GM23338 (cell line): ENCODE results near the gene CSTF2T. TPM values are rescaled to one million over a fixed set of nuclear protein-coding genes. Genes with fewer than 3 reads are reported as not detected.

Source experiments
- REST ChIP-seq: IDR thresholded peaks from one replicate; pipeline ENCODE4 v1.6.1; 2018; ENCODE audit warnings: antibody characterized with exemption; ENCODE audit not compliant: unreplicated experiment
- polyA plus RNA-seq: library from polyadenylated mRNA; unstranded; fragments of >200 nt; fragmentation: Nextera tagmentation; extraction: Ambion mirVana; gene quantifications from 2 replicates; pipeline ENCODE4 v1.2.1, GENCODE V29; 2016
- total RNA-seq: library from RNA; depleted of rRNA; stranded (reverse); fragments of >200 nt; shearing (Covaris generic); gene quantifications from 2 replicates; pipeline ENCODE4 v1.2.3, GENCODE V29; 2014

CSTF2T gene
- total and polyA plus RNA-seq, 2 experiments from 2014 or later = 9.8 to 31.9 TPM

DNA sequence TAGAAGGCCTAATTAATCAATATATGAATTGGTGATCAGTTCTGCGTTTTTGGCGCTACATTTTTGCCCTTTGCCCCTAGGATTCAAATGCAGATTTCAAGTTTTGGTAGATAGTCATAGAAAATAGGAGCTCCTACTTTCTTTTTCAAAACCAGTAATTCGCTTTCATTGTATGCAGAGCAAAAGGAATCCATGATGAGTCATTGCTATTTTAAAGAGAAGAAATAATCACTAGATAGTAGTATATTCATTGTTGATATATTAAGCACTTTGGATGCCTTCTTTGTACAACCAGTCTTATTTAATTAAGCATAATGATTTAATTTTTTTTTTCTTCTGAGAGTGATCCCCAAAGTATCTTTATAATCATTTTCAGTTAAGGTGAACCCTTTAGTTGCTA lies 50.3 kb downstream of the CSTF2T start (continued):
- no peak for TF ChIP-seq REST
